ENCODE measurements around the gene ADAMTS16. TPM values are rescaled to one million over a fixed set of nuclear protein-coding genes. Genes with fewer than 3 reads are reported as not detected.

Gene ADAMTS16
- total and polyA plus RNA-seq, 9 of the 15 experiments (the other 6 are each of a cell fraction or from before 2014, with no cell fraction given), result not detected

- TF ChIP-seq ZNF764 (CRISPR knock-in tag; IDR thresholded peaks at IDR 0.05; ENCODE audit: low read depth) (no peak), ATF1 (CRISPR knock-in tag; IDR thresholded peaks at IDR 0.05) (no peak), ATF1 (tag; IDR thresholded peaks at IDR 0.05) (0 out of 2 replicates have a peak, but pooled peaks have one; percentile 30), ZNF408 (CRISPR knock-in tag; IDR thresholded peaks at IDR 0.05; ENCODE audit: low read depth) (no peak), MAFF (IDR thresholded peaks at IDR 0.05; ENCODE audit: low read length) (peak; percentile 91), CREB1 (IDR thresholded peaks at IDR 0.05) (no peak), CREB1 (CRISPR knock-in tag; IDR thresholded peaks at IDR 0.05) (no peak), RAD21 (CRISPR knock-in tag; conservative IDR thresholded peaks at IDR 0.05 in 1 of 2, IDR thresholded peaks at IDR 0.05 in 1 of 2) (peak; percentile 36 to 50), CC2D1A (IDR thresholded peaks at IDR 0.05) (no peak), CBX5 (IDR thresholded peaks at IDR 0.05; ENCODE audit: borderline replicate concordance, low read depth) (no peak), ILK (tag; IDR thresholded peaks at IDR 0.05; ENCODE audit: borderline replicate concordance, low read depth) (no peak), ZNF174 (CRISPR knock-in tag; IDR thresholded peaks at IDR 0.05) (no peak), CCAR2 (IDR thresholded peaks at IDR 0.05; ENCODE audit: low read depth, low read length) (no peak), ZZZ3 (IDR thresholded peaks at IDR 0.05) (no peak), NFATC3 (IDR thresholded peaks at IDR 0.05) (no peak), ZNF830 (CRISPR knock-in tag; IDR thresholded peaks at IDR 0.05) (no peak), RCOR1 (IDR thresholded peaks at IDR 0.05; ENCODE audit: borderline replicate concordance in 1 of 2, low read depth in 2 of 2, low read length in 2 of 2) (peak in 1 of 2 experiments; percentile 71; a peak in 2 of 4 replicates), FOS (IDR thresholded peaks at IDR 0.05; ENCODE audit: extremely low read depth, insufficient read length) (peak; percentile 27), MBD1 (CRISPR knock-in tag; IDR thresholded peaks at IDR 0.05) (no peak), ZSCAN32 (CRISPR knock-in tag; IDR thresholded peaks at IDR 0.05) (no peak), KLF16 (IDR thresholded peaks at IDR 0.05) (no peak), RHOXF2B (CRISPR knock-in tag; conservative IDR thresholded peaks at IDR 0.05) (no peak), CBFB (CRISPR knock-in tag; IDR thresholded peaks at IDR 0.05) (no peak), SLC30A9 (CRISPR knock-in tag; IDR thresholded peaks at IDR 0.05) (no peak)
- TF ChIP-seq, protein P1, sequence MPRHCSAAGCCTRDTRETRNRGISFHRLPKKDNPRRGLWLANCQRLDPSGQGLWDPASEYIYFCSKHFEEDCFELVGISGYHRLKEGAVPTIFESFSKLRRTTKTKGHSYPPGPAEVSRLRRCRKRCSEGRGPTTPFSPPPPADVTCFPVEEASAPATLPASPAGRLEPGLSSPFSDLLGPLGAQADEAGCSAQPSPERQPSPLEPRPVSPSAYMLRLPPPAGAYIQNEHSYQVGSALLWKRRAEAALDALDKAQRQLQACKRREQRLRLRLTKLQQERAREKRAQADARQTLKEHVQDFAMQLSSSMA (CRISPR knock-in tag; IDR thresholded peaks at IDR 0.05), result no peak
- TF ChIP-seq, protein P2, sequence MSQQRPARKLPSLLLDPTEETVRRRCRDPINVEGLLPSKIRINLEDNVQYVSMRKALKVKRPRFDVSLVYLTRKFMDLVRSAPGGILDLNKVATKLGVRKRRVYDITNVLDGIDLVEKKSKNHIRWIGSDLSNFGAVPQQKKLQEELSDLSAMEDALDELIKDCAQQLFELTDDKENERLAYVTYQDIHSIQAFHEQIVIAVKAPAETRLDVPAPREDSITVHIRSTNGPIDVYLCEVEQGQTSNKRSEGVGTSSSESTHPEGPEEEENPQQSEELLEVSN (IDR thresholded peaks at IDR 0.05; ENCODE audit: borderline replicate concordance in 1 of 2, extremely low read depth in 1 of 2, insufficient read depth in 1 of 2, insufficient read length in 1 of 2, low read depth in 1 of 2, low read length in 1 of 2, poor library complexity in 1 of 2, severe bottlenecking in 1 of 2), result peak; percentile 61 to 69
These were observed 200.1 kb downstream of the ADAMTS16 start (continued) for GRCh38 chr5:5340206-5340729.
